Measurements from ENCODE around the gene CCDC169.
"Not testable (repeated sequence)": the region's sequence is repeated elsewhere in the genome, so short reads cannot be mapped to it uniquely, and the experiment has no call there.

CCDC169 gene

DNA sequence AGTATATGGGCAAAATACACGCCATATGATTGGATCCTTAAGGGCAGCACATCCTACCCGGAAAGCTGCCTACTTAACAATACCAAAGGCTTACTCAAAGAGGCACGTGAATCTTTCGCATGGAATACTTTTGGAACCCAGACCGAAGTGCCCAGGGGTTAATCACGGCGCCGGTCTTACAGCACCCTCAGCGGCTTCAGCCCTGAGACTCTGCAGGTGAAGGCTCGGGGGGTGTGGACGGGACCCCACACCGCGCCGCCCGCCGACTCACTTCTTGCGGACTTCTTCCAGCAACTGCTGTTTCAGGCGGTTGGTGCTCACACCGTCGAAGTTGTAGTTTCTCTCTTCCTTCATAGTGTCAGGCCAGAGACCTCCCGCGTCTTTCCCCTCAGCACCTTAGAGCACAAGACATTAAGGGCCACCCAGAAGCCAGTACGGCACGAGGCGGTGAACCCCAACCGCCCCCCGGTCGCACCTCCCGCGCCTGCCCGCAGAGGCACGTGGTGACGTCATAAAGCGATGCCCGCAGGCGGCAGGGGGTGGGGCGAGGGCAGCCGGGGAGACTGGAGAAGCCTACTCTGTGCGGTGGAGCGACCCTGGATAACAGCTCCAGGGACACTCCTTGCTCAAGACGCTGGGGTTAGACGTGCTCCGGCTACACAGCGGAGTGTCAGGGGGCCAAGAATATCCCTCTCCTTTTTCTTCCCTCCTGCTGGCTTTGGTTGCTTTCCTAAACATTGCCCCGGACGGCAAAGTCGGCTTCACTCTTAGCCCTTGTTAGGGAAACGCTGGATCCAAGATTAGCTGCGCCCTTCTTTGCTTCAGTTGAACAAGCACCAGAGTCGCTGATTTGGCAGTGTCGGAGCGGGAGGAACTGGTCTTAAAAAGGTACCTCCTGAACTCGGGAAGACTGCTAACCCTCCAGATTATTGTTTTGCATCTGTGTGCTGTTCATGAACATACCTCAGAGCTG lies at the start of gene CCDC169:
Gene CCDC169, minus strand, starts transcription at position 449 of the 973 bp plus-strand sequence. Its CDS starts 95 bp downstream, at position 354.
- DNase-seq, result peak; percentile 68

DNA sequence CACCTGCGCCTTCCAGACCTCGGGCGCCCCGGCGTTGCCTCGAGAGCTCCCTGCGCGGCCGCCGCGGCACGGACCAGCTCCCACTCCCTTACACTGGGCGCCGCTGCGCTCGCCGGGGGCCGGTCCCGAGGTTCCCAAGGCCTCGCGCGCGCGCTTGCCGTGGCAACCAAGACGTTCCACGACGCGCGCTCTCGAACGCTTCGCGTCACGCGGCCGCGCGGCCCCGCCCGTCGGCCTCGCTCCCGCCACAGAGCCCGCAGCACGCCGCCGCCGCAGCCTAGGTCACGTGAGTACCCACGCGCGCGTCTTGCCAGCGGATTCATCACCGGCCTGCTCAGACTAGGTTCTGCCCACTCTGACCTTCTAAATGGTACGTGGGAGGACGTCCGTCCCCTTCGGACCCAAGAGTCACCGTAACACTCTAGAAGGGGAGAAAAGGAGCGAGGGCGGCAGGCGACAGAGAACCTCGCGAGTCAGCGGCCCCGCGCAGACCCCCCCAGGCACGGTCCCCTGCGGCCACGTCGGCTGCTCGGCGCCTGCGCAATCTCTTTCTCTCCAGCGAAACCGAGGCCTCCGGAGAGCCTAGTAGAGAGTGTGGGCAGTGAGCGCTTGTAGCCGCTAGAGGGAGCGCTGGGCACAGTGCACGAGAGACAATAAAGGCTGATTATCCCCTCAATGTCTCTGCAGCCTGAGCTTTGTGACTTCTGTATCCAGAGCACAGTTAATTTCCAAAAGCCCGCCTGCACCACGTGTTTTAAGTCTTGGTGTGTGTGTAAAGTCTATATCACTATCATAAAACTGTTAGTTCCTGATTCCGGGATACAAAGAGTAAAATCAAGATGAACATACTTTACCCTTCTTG lies 48.8 kb upstream of the CCDC169 start, which contains the start of gene SPART:
Gene SPART, minus strand, starts transcription at position 173 of the 862 bp plus-strand sequence. CDS start 10,564 bp downstream, outside the sequence.
- DNase-seq, result peak; percentile 92

DNA sequence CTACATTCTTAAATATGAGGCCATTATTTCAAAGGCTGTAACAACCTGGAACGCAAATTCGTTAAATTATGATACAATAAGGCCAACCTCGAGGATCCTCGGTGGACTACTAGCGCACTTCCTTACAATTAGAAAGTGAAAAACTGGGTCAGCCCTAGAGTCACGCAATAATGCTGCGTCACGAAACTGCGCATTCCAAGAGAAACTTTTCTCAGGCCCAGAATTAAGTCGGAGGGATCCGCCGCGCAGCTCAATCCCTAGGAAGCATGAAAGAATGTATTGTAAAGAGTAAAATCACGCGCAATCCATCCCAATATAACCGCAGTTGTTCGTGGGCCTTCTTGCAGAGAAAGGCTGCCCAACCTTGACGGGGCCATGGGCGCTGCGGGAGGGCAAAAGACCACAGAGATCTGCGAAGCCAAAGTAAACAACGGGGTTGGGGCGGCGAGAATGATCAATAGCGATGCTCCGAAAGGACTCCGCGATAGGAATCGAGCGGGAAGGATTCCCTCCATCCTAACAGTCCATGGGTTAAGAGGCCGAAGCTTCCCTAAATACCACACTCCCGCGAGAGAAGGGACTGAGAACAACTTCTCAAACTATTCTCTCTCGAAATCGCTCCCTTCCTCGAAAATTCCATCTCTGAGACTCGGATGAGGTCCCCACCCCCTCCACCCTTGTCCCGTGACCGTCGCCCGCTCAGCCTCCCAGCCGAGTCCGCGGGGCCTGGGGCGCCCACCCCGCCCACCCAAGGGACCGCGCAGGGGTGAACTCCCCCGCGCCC lies 48.0 kb upstream of the CCDC169 start:
- DNase-seq, result peak; percentile 58

DNA sequence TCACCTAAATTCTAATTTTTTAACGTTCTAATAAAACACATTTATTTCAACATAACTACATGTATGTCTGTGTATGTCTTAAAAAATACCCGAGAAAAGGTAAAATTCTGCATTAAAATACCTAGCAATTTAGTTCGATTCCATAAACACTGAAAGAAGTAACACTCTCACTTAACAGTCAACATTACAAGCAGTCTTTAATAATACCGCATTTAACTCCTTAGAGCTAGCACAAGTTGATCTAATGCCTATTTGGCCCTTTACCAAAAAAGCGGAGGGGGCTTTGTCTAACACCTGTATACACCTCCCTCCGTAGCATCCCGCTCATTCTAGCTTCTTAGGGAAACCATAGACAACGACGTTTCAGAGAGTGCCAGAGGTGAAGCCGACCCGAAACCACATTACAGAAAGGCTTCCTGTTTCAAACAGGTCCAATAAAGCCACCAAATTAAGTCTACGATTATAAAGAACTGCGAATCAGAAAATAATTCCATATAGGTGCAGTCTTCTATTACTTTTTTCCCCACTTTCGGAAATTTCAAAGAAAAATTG lies 47.3 kb upstream of the CCDC169 start:
- peak; percentile 41 for DNase-seq

DNA sequence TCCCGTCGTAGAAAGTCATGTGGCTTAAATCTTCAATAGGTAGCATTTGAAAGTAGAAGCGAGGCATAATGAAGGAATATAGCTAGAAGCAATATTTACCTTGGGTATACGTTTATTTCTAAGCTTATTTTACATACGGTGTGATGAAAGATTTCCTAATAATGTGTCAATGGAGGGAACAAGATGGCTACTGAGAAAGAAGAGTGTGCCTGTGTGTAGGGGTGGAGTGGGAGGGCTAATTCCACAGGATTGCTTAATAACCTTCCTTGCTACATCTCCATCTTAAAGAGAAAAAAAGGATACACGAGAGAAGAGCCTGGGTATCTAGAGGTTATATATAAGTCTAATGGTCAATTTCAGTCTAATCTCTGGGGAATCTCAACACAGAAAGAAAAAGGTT lies 46.6 kb upstream of the CCDC169 start:
- no peak for DNase-seq

DNA sequence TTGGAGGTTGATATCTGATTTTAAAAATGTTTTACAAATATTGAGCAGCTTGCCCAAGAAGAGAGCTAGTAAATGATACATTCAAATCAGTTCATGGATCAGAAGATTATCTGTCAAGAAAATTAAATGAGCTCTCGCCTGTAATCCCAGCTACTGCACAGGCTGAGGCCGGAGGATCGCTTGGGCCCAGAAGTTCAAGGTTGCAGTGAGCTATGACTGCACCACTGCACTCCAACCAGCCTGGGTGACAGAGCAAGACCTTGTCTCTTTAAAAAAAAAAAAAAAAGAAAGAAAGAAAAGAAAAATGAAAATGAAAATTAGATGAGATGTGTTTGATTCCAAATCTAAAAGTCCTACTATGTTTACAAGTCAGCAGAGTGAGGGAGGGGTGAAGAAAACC lies 46.2 kb upstream of the CCDC169 start:
- DNase-seq, result no peak

DNA sequence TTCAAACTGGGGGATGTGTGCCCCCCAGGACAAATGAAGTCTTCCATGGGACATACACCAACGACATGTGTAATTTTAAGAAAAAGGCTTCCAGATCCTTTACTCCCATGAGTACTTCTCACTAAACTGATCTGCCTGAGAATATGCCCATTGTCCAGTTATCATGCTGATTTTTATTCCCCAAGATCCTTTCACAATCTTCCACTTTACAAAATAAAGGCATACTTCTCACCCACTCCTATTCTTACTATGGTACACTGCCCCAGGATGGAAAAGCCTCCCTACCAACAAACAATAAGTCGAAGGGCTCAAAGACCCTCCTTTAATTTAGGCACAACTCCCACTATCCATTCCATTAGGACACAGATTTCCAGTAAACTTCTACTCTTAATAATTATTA lies 45.1 kb upstream of the CCDC169 start:
- DNase-seq, result no peak

DNA sequence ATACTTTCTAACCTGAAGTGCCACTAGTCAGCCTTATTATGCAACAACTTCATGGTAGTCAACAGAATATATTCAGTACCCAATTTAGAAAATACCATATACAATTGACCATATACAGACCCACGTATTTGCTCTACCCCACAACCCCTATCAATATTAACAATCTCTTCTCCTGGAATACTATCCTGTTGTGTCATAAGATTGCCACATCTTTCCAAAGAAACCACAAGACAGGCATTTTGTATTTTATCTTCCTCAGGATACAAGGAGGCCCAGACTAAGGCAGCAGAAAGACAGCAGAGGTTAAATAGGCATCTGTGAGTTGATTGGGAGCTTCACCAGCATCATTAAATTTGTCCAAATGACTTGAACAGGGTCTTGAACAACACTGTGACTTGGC lies 44.1 kb upstream of the CCDC169 start:
- no peak for DNase-seq

DNA sequence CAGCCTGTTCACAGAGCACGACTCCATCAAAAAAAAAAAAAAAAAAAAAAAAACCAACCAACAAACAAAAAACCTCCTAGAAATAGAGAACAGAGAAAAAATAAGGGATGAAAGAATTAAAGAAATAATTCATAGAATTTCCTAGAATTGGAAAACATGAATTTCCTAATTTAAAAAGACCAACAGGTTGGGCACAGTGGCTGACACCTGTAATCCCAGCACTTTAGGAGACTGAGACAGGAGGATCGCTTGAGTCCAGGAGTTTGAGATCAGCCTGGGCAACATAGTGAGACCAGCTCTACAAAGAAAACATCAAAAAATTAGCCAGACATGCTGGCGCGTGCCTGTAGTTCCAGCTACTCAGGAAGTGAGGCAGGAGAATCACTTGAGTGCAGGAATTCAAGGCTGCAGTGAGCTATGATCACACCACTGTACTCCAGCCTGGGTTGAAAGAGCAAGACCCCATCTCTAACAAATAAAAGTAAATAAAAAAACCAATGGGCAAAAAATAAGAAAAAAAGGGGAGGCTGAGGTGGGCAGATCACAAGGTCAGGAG lies 42.1 kb upstream of the CCDC169 start:
- DNase-seq, result no peak

DNA sequence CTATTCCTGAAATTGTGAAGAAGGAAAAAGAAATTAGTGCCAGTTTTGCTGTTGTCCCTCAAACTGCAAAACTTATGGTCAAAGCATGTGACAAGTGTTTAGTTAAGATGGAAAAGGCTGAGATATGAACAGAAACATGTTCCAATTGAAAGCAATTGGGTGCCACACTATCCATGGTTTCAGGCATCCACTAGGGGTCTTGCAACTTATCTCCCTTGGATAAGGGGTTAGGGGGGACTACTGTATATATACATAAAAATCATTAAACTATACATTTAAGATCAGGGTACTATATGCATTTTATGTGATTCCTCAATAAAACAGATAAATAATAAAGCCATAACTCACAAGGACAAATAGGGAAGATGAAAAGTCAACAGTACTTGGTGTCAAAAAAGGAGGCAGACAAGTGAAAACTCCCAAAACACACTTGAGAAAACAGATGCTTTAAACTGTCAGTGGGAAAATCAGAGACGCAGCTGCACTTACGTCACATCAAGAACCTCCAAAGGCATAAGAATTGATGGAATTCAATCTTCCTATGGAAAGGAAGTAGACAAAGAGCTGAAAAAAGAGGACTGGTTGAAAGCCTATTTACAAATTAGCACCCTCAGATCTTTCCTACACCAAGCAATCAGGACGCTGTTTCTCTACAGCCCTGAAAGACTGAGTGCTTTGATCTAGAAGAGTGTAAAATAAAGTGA lies 40.5 kb upstream of the CCDC169 start:
- DNase-seq, result no peak

DNA sequence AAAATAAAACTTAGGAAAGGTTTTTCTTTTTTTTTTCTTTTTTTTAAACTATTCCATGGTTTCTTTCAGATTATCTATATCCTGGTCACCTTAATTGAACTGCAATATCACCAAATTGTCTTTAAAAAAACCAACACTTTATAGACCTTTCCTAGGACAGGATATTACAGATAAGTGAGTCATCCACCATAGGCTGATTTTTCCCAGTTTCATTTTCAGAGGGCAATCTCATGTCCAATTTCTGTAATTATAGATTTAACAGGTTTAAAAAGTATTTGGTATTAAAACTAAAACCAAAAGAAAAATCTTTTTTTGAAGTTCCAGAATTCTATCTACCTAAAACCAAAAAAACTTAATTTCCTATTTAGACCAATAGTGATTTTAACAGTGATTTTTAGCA lies 35.4 kb upstream of the CCDC169 start:
- DNase-seq, result no peak

DNA sequence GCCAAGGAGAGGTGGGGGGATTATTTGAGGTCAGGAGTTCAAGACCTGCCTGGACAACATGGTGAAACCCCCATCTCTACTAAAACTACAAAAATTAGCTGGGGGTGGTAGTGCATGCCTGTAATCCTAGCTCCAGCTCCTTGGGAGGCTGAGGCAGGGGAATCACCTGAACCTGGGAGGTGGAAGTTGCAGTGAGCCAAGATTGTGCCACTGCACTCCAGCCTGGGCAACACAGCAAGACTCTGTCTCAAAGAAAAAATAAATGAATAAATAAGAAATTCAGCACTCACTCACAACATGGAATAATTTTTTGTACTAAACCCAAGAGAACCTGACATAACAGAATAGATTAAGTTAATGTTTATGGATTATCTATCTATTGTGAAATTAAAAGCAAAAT lies 34.6 kb upstream of the CCDC169 start:
- not testable (repeated sequence) for DNase-seq

DNA sequence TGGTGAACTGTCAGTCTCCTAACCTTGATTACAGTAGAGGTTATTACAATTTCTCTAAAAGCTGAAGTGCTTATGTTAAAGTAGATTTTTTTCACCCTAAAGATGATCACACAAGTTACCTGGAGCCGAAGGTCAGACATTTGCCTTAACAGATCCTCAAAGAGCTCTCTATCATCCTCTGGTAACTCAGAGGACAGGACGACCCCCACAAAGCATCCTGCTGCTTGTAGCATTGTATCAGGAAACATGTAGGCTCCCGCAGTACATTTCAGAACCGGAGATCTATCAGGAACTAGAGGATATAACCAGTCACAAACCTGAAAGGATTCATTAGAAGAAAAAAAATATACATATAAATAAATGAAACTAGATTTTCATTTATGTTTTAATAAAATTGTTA lies 33.7 kb upstream of the CCDC169 start:
- no peak for DNase-seq

DNA sequence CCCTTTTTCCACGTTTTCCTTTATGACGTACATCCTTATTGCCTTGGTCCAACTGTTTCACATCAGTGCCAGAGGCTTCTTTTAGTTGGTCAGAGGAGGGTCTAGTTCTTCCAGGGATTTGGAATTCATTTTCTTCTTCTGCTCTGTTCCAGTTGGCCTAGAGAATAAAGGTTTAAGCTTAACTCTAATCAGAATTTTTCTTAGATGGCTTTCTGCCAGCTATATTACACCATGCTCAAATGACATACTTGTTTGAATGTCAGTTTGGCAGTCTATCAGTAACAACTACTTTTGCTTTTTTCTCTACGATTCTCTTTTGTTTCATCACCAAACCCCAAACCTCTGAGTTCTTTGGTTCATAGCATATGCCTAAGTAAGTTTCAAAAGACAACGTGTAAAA lies 31.7 kb upstream of the CCDC169 start:
- DNase-seq, result no peak

DNA sequence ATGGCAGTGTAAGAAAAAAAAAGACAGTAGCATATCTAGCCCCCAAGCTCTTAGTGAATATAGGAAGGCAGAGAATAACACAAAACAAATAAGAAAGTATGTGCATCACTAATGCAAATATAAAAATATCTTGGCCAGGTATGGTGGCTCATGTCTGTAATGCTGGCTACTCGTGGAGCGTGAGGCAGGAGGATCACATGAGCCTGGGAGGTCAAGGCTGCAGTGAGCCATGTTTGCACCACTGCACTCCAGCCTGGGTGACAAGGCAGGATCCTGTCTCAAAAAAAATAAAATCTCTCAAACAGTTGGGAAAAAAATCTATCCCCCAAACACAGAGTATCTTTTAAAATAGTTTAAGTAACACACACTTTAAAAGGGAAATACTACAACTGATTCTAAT lies 31.2 kb upstream of the CCDC169 start:
- DNase-seq, result no peak

DNA sequence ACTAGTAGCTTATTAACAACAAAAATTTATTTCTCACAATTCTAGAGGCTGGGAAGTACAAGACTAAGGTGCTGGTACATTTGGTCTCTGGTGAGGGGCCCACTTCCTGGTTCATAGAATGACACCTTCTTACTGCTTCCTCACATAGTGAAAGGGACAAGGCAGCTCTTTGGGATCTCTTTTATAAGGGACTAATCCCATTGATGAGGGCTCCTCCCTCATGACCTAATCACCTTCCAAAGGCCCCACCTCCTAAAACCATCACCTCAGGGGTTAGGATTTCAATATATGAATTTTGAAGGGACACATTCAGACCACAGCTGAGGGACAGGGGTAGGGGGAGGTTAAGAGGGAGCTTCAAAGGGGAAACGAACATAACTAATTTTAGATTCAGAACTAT lies 28.3 kb upstream of the CCDC169 start:
- DNase-seq, result no peak

DNA sequence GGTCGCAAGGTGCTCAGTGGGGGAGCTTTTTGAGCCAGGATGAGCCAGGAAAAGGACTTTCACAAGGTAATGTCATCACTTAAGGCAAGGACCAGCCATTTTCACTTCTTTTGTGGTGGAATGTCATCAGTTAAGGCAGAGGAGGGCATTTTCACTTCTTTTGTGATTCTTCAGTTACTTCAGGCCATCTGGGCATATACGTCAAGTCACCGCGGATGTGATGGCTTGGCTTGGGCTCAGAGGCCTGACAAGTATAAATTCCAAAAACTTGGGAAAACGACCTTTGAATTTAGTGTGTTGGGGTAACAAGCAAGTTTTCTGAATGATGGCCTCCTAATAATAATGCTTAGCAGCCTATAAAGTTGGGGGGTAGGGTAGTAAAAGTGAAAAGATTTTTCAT lies 27.3 kb upstream of the CCDC169 start:
- not testable (repeated sequence) for DNase-seq

DNA sequence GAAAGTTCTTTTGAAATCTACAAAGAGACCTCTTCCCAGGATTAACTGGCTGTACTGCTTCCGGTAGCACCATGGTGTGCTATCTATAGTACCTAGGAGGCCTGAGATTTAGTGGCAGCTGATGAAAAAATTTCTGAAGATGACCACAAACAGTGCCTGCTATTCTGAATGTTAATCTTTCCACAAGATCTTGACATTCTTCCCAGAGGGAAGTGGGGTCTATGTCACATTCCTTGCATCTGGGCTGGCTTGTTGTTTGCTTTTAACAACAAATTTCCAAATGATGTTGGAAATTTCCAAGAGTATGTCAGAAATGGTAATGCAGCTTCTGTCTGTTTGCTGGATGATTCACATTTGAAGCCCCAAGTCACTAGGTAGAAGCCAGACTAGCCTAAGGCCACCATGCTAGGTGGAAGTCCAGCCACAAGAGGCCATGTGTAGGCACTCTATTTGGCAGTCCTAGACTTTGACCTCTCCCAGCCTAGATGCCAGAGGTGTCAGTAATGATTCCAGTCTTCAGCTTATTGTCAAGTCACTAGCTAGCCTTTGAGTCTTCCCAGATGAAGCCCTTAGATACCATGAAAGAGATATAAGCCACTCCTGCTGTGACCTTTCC lies 26.4 kb upstream of the CCDC169 start:
- DNase-seq, result no peak

DNA sequence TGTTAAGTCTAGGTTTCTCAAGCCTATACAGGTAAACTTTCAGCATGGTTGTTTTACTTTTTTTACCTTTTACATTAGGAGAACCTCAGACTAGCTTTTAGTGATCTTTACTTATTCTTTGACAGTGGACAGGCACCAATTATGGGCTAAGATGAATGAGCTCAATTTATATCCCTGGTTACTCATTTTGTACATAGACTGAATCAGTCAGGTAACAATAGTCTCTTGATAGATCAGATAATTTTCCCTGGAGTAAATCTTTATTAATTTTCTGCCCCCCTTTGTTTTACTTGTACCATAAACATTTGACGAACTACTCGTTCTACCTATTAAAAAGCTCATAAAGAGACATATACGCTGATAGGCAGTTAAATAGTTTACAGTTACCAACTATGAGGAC lies 25.8 kb upstream of the CCDC169 start:
- DNase-seq, result no peak

DNA sequence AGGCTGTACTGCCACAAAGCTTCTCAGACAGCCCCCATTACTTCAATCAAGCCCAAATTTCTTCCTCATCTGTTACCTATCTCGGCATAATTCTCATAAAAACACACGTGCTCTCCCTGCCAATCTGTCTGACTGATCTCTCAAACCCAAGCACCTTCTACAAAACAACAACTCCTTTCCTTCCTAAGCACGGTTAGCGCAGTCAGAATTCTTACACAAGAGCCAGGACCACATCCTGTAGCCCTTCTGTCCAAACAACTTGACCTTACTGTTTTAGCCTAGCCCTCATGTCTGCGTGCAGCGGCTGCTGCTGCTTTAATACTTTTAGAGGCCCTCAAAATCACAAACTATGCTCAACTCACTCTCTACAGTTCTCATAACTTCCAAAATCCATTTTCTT lies 22.2 kb upstream of the CCDC169 start:
- not testable (repeated sequence) for DNase-seq
